ENCODE measurements around the gene PRPS1L1. TPM values are rescaled to one million over a fixed set of nuclear protein-coding genes. Genes with fewer than 3 reads are reported as not detected.

Gene PRPS1L1
- total RNA-seq, 1 donor from 2014 or later, result not detected

GRCh38 chr7:17996040-17996439 is 31.6 kb downstream of the PRPS1L1 start:
- DNase-seq (no peak), ATAC-seq (no peak)
- Histone ChIP-seq H3K27me3 (no peaks in the 10 kb centered on the region), H3K4me1 (no peaks in the 10 kb centered on the region), H3K27ac (no peak overlapping the region), H3K4me3 (no peak overlapping the region), H3K36me3 (no peaks in the 10 kb centered on the region), H3K9me3 (no peaks in the 10 kb centered on the region)
- intact Hi-C loops (cut with DNase I), result no loop called here
- TF ChIP-seq CTCF (IDR thresholded peaks at IDR 0.05), result no peak

- no peaks in the 10 kb centered on the region for H3K9me3 ChIP-seq
- DNase-seq (no peak), ATAC-seq (no peak)
- H3K27ac ChIP-seq, result no peak overlapping the region
- no peaks in the 10 kb centered on the region for H3K4me1 ChIP-seq
- intact Hi-C loops (cut with DNase I), result no loop called here
- no peak for TF ChIP-seq CTCF (IDR thresholded peaks at IDR 0.05)
- no peak overlapping the region for H3K4me3 ChIP-seq
- H3K36me3 ChIP-seq, result no peaks in the 10 kb centered on the region
- no peaks in the 10 kb centered on the region for H3K27me3 ChIP-seq
Observed at GRCh38 chr7:17994079-17994850, 33.4 kb downstream of the PRPS1L1 start.

GRCh38 chr7:17991866-17992648 is 35.6 kb downstream of the PRPS1L1 start:
- no peak overlapping the region for H3K4me3 ChIP-seq
- peak; percentile 37 for ATAC-seq
- H3K9me3 ChIP-seq, result no peaks in the 10 kb centered on the region
- no peak for DNase-seq
- H3K27ac ChIP-seq, result no peak overlapping the region
- intact Hi-C loops (cut with DNase I), result no loop called here
- no peaks in the 10 kb centered on the region for H3K4me1 ChIP-seq
- no peaks in the 10 kb centered on the region for H3K27me3 ChIP-seq
- peak; percentile 28 for TF ChIP-seq CTCF (IDR thresholded peaks at IDR 0.05)
- H3K36me3 ChIP-seq, result no peaks in the 10 kb centered on the region

GRCh38 chr7:17990761-17991160 is 36.9 kb downstream of the PRPS1L1 start:
- H3K27me3 ChIP-seq, result no peaks in the 10 kb centered on the region
- no peak overlapping the region for H3K4me3 ChIP-seq
- DNase-seq, result no peak
- H3K4me1 ChIP-seq, result no peaks in the 10 kb centered on the region
- H3K27ac ChIP-seq, result no peak overlapping the region
- ATAC-seq, result no peak
- intact Hi-C loops (cut with DNase I), result no loop called here
- H3K36me3 ChIP-seq, result no peaks in the 10 kb centered on the region
- no peaks in the 10 kb centered on the region for H3K9me3 ChIP-seq
- TF ChIP-seq CTCF (IDR thresholded peaks at IDR 0.05), result no peak

- H3K27me3 ChIP-seq, result no peaks in the 10 kb centered on the region
- TF ChIP-seq CTCF (IDR thresholded peaks at IDR 0.05), result no peak
- no peaks in the 10 kb centered on the region for H3K9me3 ChIP-seq
- no peak overlapping the region for H3K4me3 ChIP-seq
- intact Hi-C loops (cut with DNase I), result no loop called here
- ATAC-seq (no peak), DNase-seq (no peak)
- no peaks in the 10 kb centered on the region for H3K36me3 ChIP-seq
- no peak overlapping the region for H3K27ac ChIP-seq
- no peaks in the 10 kb centered on the region for H3K4me1 ChIP-seq
Observed at GRCh38 chr7:17989546-17989945, 38.1 kb downstream of the PRPS1L1 start.
